PC-3 (cell line): ENCODE measurements around the gene PRKCE.

Experiments
- CTCF ChIP-seq: fragments of 300-600 bp; sonication (generic); conservative IDR thresholded peaks from 2 replicates; pipeline ENCODE4 v1.5.1; 2017; ENCODE audit warnings: antibody characterized with exemption, low read depth, mild to moderate bottlenecking, low read length
- EZH2phosphoT487 ChIP-seq: fragments of 300-600 bp; sonication (generic); IDR thresholded peaks from 2 replicates; pipeline ENCODE4 v1.6.1; 2018; ENCODE audit warnings: mild to moderate bottlenecking, antibody characterized with exemption, low read length, borderline replicate concordance

- no peak for TF ChIP-seq CTCF
- TF ChIP-seq EZH2phosphoT487 = no peak
These were observed 135.4 kb downstream of the PRKCE start for GRCh38 chr2:45786836-45787357.
